HG02981 (cell line): ENCODE measurements around the gene ZBP1.

Experiments
- ATAC-seq: cut with Tn5 transposase; IDR thresholded peaks from one replicate; pipeline ENCODE4 v1.9.1; 2021; ENCODE audit warnings: mild to moderate bottlenecking, moderate library complexity; ENCODE audit not compliant: unreplicated experiment

ZBP1 gene

GRCh38 chr20:57561356-57562279 lies 58.6 kb downstream of the ZBP1 start:
- ATAC-seq = no peak

GRCh38 chr20:57560554-57561355 lies 59.5 kb downstream of the ZBP1 start, which contains the start of gene PCK1:
Gene PCK1 (plus strand): TSS chr20:57561110. CDS start chr20:57561412, 302 bp downstream.
- ATAC-seq = no peak

GRCh38 chr20:57559658-57560553 lies 60.3 kb downstream of the ZBP1 start:
- no peak for ATAC-seq

GRCh38 chr20:57559289-57559634 lies 61.0 kb downstream of the ZBP1 start:
- ATAC-seq = no peak

- no peak for ATAC-seq
These were observed 61.5 kb downstream of the ZBP1 start for GRCh38 chr20:57558614-57559288.

GRCh38 chr20:57557926-57558613 lies 62.2 kb downstream of the ZBP1 start:
- no peak for ATAC-seq

GRCh38 chr20:57556980-57557274 lies 63.3 kb downstream of the ZBP1 start:
- no peak for ATAC-seq

GRCh38 chr20:57555457-57556184 lies 64.6 kb downstream of the ZBP1 start:
- no peak for ATAC-seq
